OCI-LY3 (cell line): ENCODE data around the gene TTLL10.

Experiments used
- EZH2phosphoT487 ChIP-seq: fragments of 200-600 bp; shearing (Covaris generic); IDR thresholded peaks from 2 replicates; pipeline ENCODE4 v1.6.1; 2018; ENCODE audit warnings: antibody characterized with exemption, mixed run types, low read depth
- TF ChIP-seq, protein P1 (sequence below): fragments of 200-600, 300-600 bp; sonication (generic); IDR thresholded peaks from 2 replicates; pipeline ENCODE4 v1.5.1; 2014; ENCODE audit warnings: antibody characterized with exemption, low read length, low read depth

DNA sequence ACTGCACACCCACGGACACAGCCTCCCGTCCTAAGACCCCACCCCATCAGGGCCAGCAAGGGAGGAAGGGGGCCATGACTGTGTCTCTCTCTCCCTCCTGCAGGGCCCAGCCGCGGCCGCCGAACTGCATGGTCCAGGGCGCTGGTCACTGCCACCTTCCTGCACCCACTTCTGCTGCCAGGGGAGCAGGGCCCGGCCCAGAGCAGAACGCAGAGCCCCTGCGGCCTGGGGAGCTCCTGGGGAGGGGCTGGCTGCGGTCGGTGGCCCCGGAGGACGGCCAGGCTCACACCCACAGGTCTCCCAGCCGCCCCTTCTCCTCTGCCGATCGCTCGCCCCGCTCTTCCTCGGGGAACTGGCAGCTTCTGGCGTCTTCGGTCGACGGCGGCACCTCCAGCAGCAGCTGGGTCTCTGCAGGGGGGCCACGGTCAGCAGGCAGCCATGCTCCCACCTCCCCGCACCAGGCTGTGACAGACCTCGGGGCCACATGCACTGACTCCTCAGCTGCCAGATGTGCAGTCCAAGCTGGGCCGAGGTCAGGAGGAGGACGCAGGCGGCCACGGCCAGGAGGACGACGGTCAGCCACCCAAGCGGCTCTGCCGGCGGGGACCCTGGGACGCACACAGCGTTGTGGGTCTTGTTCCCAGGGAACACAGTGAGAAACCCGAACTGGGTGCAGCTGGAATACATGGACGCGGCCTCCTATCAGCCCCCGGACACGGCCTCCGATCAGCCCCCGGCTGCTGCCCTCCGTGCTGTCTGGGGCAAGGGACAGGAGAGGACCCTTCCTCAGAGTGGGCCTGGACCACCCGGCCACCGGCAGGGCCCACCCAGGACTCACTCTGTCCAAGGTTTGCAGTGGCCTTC, 30.1 kb downstream of the TTLL10 start:
- TF ChIP-seq, protein P1, sequence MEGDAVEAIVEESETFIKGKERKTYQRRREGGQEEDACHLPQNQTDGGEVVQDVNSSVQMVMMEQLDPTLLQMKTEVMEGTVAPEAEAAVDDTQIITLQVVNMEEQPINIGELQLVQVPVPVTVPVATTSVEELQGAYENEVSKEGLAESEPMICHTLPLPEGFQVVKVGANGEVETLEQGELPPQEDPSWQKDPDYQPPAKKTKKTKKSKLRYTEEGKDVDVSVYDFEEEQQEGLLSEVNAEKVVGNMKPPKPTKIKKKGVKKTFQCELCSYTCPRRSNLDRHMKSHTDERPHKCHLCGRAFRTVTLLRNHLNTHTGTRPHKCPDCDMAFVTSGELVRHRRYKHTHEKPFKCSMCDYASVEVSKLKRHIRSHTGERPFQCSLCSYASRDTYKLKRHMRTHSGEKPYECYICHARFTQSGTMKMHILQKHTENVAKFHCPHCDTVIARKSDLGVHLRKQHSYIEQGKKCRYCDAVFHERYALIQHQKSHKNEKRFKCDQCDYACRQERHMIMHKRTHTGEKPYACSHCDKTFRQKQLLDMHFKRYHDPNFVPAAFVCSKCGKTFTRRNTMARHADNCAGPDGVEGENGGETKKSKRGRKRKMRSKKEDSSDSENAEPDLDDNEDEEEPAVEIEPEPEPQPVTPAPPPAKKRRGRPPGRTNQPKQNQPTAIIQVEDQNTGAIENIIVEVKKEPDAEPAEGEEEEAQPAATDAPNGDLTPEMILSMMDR: no peak
- TF ChIP-seq EZH2phosphoT487: no peak
